NCI-H146 (cell line): ENCODE measurements around the gene LRRFIP1.
"Not testable (repeated sequence)": the region's sequence is repeated elsewhere in the genome, so short reads cannot be mapped to it uniquely, and the experiment has no call there.

ENCODE experiments used
- DNase-seq: peaks from one replicate; lab custom pipeline; 2025; lab: John Stamatoyannopoulos, UW

LRRFIP1 gene

DNA sequence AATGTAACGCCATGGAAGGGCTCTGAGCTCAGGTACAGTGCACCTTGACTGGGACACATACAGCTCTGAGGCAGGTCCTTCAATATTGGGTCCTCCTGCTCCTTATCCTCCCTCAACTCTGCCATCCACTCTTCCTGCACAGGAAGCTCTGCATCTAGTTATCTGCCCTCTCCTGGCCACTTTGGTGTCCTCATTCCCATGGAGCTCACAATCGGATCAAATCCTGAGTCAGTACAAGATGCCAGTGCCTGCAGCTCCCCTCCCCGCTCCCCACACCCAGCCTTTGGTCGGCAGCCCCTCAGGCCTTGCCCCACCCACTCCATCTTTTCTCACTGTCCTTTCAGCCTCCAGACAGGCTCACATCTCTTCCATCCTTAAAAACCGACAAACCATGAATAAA is 58.0 kb downstream of the LRRFIP1 start:
- no peak for DNase-seq

DNA sequence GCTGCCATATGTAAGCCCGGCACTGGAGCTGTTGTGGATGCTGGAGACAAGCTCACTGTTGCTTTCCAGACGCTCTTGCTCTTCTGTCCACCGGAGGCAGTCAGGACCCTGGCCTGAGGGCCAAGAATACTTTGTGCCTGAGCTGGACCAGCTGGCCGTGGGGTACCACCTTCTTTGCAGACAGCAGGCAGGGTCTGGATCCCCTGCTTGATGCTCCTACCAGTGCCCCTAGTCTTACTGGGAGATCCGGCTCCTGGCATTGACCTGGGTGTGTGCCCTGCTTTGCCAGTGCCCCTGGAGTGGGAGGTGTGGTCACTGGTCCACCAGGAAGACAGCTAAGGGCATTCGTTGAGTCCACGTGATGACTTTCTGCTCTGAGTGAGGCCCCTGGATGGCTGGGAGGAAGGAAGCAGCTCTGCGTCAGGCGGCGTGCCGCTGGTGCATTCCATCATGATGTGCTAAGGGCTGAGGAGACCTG is 59.3 kb downstream of the LRRFIP1 start:
- no peak for DNase-seq

- DNase-seq = no peak
These were observed 60.7 kb downstream of the LRRFIP1 start for GRCh38 chr2:237688081-237688480.

GRCh38 chr2:237688541-237688940 is 61.2 kb downstream of the LRRFIP1 start:
- DNase-seq = not testable (repeated sequence)

GRCh38 chr2:237689336-237690131 is 62.1 kb downstream of the LRRFIP1 start:
- no peak for DNase-seq

DNA sequence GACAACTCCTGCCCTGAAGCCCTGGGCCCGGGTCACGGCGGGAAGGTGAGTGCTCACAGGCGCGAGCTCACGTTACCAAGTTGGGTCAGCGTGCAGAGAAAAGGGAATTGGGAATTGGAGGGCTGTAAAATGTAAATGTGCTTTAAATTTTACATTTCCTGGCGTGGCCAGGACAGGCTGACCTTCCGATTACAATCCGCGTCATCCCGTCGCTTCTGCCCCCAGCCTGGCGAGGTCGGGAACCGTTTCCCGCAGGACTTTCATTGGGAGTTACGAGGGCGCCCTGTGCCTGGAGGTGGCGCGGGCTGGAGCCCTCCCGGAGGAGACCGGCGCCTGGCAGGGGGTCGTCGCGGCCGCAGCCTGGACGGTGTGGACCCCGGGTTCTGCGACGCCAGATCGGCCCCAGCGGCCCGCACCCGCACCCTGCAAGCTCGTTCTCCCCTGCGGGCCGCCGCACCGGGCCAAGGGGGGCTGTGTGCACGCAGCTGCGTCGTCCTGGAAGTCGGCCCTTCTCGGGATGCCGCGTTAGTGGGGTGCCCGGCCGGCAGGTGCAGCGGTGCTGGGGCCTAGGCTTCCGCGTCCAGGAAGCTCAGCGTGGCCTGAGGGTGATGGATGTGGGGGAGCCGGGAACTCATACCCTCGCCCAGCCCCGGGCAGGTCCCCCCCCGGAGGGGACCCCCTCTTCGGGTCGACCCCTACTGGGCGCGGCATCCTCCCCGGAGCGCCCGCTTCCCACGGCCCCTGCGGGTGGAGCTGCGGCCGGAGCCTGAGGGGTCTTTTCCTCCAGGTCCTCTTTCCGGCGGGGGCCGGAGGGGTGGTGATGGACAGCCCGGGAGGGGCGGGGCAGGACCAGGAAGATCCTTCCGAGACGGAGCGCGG is 63.9 kb downstream of the LRRFIP1 start:
- peak; percentile 79 for DNase-seq

- peak; percentile 98 for DNase-seq
These were observed 64.7 kb downstream of the LRRFIP1 start for GRCh38 chr2:237691908-237692600.

DNA sequence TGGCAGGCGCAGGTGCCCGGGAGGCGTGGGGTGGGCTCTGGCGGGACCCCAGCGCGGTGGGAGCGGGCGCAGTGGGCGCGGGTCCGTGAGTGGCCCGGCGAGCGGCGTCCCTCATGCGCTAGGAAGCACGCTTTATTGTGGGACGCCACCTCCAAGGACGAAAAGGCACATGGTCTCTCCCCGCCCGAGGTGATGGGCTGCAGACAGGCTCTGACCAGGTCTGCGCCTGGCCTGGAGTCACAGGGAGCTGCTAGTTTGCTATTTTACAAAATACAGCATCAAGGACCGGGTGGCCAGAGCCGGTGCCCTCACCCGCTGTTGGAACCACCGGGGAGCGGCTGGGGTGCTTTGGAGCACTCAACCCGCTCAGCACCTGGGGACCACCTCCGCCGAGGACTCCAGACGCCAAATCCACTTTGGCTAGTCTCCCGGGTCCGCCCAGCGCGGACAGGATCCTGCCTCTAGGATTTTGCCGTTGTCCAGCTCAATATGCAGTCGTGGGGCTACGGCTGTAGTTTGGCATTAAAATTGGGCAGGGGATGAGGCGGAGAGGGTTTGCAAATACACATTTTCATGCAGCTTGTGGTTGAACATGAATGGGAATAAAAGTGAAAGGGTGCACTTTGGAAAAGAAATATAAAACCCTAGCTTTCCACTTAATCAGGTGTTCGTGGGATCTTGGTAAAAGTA is 65.4 kb downstream of the LRRFIP1 start:
- peak; percentile 66 for DNase-seq

GRCh38 chr2:237693291-237693994 is 66.1 kb downstream of the LRRFIP1 start:
- DNase-seq = peak; percentile 25

GRCh38 chr2:237694415-237695194 is 67.2 kb downstream of the LRRFIP1 start:
- no peak for DNase-seq

GRCh38 chr2:237695201-237695780 is 67.9 kb downstream of the LRRFIP1 start:
- no peak for DNase-seq

DNA sequence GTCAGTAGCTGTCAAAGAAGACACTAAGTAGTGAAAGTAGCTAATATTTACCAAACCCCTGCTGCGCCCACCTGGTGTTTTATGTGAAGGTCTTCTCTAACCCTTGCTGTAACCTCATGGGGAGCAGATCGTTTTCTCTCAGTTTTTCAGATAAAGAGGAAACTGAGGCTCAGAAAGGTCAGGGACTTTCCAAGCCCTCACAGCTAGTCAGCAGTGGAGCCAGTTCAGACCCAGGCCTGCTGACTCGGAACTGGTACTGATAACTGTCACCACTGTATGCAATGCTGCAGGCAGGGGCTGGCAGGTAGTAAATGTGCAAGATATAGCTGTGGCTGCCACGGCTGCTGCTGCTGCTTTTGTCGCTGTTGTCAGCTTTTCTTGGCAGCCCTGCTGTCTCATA is 69.1 kb downstream of the LRRFIP1 start:
- DNase-seq = peak; percentile 27

- no peak for DNase-seq
These were observed 70.4 kb downstream of the LRRFIP1 start for GRCh38 chr2:237697586-237698357.

GRCh38 chr2:237698358-237698694 is 70.9 kb downstream of the LRRFIP1 start:
- no peak for DNase-seq

GRCh38 chr2:237699870-237700511 is 72.6 kb downstream of the LRRFIP1 start:
- no peak for DNase-seq

DNA sequence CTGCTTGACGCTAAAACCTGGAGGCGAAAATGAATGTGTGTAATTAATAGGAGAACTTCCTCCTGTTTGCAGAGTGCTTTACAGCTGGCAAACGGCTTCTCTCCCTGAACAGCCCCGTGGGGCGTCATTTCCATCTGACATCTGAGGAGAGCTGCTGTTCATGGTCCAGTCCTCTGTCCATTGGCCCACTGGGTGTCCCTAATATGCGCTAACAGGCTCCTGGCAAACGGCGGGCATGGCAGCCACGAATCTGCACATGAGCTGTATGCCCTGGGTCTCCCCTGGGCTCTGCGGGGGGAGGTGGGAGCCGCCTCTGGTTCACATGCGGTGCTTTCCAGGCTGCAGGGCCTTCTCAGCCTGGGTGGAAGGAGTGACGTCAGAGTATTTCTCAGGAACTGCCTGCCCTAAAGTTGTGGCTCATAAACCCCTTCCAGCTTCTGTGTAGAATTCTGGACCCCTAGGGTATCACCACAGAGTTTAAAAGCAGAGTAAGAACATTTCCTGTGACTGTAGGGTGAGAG is 73.2 kb downstream of the LRRFIP1 start:
- DNase-seq = peak; percentile 91

DNA sequence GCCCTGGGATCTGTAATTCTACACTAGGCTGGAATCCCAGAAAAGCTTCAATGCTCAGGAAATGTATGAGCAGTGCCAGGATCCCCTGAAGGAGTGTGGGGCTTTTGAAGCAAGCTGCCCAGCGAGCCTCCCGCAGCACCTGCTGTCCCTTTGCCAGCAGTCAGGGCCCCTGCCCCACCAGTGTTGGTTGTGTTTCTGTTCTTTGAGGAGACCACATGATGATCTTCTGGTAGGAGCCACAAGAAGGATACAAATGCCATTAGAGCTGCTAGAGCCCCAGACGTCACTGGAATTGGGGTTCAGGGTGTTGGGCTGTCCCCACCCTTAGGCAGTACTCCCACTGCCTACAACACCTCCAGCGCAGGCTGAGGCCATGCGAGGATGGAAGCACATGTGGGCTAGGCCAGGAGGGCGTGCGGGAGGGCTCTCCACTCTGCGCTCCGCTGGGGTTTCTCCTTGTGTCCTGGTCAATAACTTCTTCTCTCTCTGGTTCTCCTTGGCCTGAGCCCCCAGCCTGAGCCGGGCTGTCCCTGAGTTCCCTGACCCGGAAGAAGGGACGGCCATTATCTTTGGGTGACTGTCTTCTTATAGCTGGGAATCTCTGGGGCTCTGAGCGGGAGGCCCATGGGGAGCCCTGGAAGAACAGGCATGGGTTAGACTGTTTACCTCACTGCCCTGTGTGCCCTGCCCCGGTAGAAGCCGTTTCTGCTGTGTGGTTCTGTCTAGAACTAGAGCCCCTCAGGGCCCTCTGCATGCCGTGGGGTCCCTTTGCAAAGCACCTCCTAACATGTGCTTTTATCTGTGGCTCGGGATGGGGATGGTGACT is 73.9 kb downstream of the LRRFIP1 start:
- peak; percentile 53 for DNase-seq
